Mammary epithelial cell (primary cell): ENCODE measurements around the gene DNAH1.

Experiments used
- CTCF ChIP-seq, 2 donors: IDR thresholded peaks in 1 of 2; conservative IDR thresholded peaks in 1 of 2; 2 replicates each; pipeline ENCODE4 v1.5.1; 2011 to 2012; ENCODE audit warnings: inconsistent platforms in 2 of 2, low read length in 2 of 2, mild to moderate bottlenecking in 2 of 2, control low read depth in 1 of 2, low read depth in 1 of 2; ENCODE audit not compliant: insufficient read depth in 1 of 2; ENCODE audit errors: extremely low read depth in 1 of 2
- EZH2 ChIP-seq: IDR thresholded peaks from 2 replicates; pipeline ENCODE4 v1.6.1; 2012; ENCODE audit warnings: low read length, inconsistent platforms, borderline replicate concordance

- TF ChIP-seq CTCF (conservative IDR thresholded peaks at IDR 0.05 in 1 of 2, IDR thresholded peaks at IDR 0.05 in 1 of 2; ENCODE audit: extremely low read depth in 1 of 2, insufficient read depth in 1 of 2, low read depth in 1 of 2, low read length in 2 of 2) (no peak), EZH2 (no peak)
Observed at GRCh38 chr3:52352566-52352965, 36.4 kb downstream of the DNAH1 start.
